ENCODE results near the gene AKR7A3. TPM values are rescaled to one million over a fixed set of nuclear protein-coding genes. Genes with fewer than 3 reads are reported as not detected.
"Not testable (repeated sequence)": the region's sequence is repeated elsewhere in the genome, so short reads cannot be mapped to it uniquely, and the experiment has no call there.

Gene AKR7A3
- total RNA-seq = 0.39 TPM

- not testable (repeated sequence) for DNase-seq
Observed at GRCh38 chr1:19288324-19289241, at the start of gene AKR7A3. TSS of gene AKR7A3 (minus strand) at chr1:19288770. CDS start at chr1:19288709, 61 bp downstream.

DNA sequence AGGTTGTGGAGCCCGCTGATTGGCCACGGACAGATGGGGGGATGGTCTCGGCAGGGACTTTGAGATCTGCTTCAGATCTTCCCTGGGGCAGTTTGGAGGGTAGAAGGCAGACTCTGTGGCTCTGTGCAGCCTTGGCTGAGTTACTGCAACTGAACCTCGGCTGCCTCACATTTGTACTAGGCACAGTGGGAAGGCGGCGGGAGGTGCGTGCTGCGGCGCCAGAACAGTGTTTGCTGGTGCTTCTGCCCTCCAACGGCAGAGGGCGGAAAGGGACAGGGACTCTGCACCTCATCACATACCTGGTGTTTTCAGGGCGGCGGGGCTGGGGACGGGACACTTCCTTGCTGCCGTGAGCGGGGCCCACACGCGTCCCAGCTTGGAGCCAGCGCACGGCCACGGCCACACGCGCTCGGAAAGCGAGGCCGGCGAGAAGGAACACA, 49.8 kb upstream of the AKR7A3 start:
- DNase-seq = no peak

- no peak for DNase-seq
Observed at GRCh38 chr1:19337289-19337688, 48.7 kb upstream of the AKR7A3 start.

- DNase-seq = no peak
Observed at GRCh38 chr1:19336543-19336942, 48.0 kb upstream of the AKR7A3 start.

DNA sequence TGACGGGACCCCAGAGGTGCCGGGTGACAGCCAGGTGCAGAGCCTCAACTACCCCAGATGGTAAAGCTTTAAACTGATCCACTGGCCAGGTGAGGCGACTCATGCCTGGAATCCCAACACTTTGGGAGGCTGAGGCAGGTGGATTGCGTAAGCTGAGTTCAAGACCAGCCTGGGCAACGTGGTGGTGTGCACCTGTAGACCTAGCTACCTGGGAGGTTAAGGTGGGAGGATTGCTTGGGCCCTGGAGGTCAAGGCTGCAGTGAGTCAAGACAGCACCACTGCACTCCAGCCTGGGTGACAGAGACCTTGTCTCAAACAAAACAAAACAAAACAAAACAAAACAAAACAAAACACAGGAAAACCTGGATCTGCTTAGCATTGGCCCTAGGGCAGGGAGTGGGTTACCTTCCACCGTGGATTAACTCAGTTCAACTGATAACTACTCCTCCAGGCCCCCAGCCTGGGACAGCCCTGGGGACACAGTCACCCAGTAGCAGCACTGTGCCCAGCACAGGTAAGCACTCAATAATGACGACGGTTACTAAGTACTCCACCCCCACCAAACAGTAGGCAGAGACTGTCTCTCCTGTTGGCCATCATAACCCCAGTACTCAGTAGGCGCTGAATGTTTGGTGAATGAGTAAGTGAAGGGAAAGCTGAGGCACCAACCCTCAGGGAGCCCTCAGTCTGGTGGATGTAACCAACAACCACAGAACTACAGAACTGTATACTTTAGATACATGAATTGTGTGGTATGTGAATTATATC, 45.2 kb upstream of the AKR7A3 start:
- no peak for DNase-seq

- DNase-seq = no peak
Observed at GRCh38 chr1:19332832-19333231, 44.3 kb upstream of the AKR7A3 start.

GRCh38 chr1:19331262-19331878, 42.8 kb upstream of the AKR7A3 start:
- DNase-seq = no peak

DNA sequence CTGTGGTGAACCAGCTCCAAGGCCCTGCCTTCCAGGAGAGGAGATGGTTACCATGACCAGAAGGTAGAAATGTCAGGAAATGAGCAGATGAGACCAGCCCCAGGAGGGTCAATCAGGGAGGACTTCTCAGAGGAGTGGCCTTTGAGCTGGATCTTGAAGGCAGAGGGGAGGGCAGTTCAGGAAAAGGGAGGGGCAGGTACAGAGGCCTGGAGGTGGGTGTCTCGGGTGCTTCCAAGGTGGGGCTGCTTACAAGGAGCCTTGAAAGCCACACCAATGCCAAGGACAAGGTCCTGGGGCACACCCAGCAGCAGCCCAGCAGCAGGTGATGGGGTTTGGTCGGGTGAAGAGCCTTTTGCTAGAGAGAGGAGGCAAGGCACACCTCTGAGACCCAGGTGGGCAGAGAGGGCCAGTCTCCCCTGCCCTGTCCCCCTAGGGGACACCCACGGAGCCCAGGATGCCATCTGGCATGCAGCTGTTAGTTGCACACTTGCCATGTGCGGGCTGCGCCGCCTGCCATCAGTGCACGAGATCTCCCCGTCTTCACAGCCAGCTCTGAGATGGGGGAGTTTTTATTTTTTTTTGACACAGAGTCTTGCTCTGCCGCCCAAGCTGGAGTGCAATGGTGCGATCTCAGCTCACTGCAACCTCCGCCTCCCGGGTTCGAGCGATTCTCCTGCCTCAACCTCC, 42.0 kb upstream of the AKR7A3 start:
- DNase-seq = peak; percentile 11

DNA sequence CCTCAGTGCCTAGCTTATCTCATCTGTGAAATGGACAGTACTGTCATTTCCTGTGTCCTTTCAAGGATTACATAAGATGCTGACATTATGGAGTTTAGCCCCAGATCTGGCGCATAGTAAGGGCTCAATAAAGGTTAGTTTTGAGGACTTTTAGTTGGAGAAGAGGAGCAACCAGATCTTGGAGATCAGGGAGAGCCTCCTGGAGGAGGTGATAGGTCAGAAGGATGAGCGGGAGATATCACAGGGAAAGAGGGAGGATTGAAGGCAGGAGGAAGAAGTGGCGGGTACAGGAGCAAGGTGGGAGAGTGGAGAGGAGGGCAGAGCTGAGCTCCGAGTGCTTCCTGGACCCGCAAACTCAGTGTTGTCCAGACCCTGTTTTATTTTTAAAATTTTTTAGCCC, 41.0 kb upstream of the AKR7A3 start:
- no peak for DNase-seq

DNA sequence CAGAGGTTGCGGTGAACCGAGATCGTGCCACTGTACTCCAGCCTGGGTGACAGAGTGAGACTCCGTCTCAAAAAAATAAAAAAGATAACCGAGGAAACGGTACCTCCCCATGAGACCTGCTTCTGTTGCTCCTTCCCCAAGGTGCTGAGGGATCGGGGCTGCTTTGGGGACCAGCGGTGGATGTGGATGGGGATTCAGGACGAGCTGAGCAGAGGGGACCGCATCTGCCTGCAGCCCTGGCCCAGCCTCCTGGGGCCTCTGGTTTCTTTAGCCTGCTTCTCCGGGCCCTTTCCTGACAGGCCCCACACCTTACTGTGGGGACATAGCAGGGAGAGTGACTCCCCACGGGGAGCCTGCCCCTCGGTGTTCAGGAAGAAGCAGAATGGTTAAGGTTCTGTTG, 40.6 kb upstream of the AKR7A3 start:
- no peak for DNase-seq

DNA sequence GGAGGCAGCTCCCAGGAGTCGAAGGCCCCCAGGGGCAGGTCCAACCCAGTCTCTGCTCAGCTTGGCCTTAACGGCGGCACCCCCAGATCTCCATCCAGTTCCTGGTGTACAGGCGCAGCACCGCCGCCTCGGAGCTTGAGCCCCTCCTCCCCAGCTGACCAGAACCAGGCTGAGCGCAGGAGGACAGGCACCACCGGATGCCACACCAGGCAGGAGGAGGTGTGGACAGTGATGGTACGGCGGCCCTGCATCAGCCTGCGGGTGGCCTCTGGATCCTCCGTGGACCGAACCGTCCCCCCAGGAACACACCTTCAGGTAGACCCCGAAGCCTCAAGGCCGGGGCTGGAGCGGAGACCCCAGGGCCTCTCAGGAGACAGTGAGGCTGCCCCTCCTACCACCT, 39.9 kb upstream of the AKR7A3 start:
- no peak for DNase-seq

DNA sequence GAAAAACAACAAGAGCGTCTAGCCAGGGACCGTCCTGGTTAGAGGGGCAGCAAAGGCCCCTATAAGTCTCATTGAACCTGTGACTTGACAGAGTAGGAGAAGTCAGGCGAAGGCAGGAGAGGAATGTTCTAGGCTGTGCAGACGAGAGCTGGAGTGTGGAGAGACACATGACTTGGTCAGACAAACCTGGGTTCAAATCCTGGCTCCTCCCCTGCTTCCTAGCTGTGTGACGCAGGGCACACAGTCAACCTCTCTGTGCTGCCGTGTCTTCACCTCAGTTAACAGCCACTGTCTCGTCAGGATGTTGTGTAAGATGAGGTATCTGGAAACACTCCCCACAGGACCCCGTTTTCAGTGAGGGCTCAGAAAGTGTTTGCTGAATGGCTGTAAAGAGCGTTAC, 39.2 kb upstream of the AKR7A3 start:
- no peak for DNase-seq

GRCh38 chr1:19327301-19327700, 38.7 kb upstream of the AKR7A3 start:
- no peak for DNase-seq

DNA sequence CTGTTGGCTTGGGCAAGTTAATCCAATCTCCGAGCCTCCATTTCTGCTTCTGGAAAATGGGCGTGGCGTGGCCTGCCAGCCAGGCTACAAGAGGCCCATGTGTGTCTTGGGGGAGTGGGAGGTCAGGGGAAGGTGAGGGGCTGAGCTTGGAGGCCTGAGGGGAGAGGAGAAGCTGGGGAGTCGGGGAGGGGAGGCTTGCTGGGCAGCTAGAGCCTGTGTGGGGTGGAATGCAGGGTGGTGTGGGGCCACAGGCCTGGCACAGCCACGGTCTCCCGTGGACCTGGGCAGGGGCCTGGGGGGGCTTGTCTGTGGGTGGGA, 38.1 kb upstream of the AKR7A3 start:
- no peak for DNase-seq

DNA sequence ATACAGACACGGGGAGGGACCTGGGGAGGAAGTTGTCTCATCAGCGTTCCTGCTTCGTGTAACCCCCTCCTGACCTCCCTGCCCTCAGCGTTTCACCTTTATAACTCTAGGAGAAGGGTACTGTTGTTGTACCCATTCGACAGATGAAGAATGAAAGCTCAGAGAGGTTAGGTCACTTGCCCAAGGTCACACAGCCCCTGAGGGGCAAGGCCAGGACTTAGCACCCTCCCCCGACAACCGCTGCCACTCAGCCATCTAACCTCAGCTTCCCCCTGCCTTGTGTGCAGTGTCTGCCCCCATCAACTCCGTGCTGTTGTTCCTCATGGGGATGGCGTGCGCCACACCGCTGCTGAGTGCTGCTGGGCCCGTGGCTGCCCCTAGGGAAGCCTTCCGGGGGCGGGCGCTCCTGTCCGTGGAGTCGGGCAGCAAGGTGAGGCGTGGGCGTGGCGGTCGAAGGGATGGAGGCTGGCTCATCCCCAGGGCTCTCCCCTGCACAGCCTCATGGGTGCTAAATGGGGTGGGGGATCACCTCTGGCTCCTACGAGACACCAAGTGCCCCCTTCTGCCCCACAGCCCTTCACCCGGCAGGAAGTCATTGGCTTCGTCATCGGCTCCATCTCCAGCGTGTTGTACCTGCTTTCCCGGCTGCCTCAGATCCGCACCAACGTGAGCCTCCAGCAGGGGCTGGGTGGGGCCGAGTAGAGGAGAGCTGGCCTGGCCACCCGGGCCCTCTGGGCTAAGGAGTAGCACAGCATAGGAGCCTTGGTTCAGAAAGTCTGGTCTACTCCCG, 37.6 kb upstream of the AKR7A3 start:
- no peak for DNase-seq

DNA sequence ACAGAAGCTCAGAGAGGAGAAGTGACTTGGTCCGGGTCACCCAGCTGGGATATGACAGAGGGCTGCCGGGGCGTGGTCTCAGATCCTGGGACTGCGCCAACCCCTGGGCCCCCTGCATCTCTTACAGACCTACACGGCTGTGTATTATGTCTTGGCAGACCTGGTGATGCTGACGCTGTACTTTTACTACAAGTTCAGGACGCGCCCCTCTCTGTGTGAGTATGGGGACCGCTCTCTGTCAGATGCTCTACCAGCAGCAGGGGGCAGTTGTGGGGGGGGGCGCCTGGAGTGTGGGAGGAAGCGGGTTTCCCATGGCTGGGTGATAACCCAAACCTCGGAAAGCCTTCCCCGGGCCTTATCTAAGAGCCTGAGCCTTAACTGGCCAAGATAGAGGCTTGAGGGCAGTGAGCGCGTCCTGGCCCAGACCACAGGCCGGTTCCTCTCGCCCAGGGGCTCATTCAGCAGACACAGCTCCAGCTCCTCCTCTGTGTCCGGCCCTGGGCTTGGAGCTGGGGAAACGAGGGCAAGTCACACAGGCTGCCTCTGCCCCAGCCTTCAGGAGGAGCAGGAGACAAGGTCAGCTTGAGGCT, 36.9 kb upstream of the AKR7A3 start:
- DNase-seq = no peak

GRCh38 chr1:19324665-19324990, 36.1 kb upstream of the AKR7A3 start:
- DNase-seq = no peak

GRCh38 chr1:19323987-19324664, 35.6 kb upstream of the AKR7A3 start:
- DNase-seq = no peak

- no peak for DNase-seq
Observed at GRCh38 chr1:19322481-19322880, 33.9 kb upstream of the AKR7A3 start.

- DNase-seq = no peak
Observed at GRCh38 chr1:19321071-19321470, 32.5 kb upstream of the AKR7A3 start.

DNA sequence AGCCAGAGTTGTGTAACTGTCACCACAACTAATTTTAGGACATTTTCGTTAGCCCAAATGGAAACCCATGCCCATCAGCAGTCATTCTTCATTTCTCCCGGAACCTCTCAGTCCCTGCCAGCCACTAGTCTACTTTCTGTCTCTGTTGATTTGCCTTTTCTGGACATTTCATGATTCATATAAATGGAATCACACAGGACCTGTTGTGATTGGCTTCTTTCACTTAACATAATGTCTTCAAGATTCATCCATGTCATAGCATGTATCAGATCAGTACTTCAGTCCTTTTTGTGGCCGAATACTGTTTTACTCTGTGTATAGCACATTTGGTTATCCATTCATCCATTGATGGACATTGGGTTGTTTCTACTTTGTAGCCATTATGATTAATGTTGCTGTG, 30.6 kb upstream of the AKR7A3 start:
- no peak for DNase-seq

Data from skin of body (tissue), 2 donors.